Ishikawa (cell line): Measurements from ENCODE around the gene FSTL4.

Experiments used
- USF1 ChIP-seq: IDR thresholded peaks from 2 replicates; pipeline ENCODE4 v1.6.1; 2012
- TF ChIP-seq, protein P1 (sequence below): IDR thresholded peaks from 2 replicates; pipeline ENCODE4 v1.6.1; 2012; ENCODE audit warnings: low read depth, mild to moderate bottlenecking
- TF ChIP-seq, protein P2 (sequence below): IDR thresholded peaks from 2 replicates; pipeline ENCODE4 v1.6.1; 2012

DNA sequence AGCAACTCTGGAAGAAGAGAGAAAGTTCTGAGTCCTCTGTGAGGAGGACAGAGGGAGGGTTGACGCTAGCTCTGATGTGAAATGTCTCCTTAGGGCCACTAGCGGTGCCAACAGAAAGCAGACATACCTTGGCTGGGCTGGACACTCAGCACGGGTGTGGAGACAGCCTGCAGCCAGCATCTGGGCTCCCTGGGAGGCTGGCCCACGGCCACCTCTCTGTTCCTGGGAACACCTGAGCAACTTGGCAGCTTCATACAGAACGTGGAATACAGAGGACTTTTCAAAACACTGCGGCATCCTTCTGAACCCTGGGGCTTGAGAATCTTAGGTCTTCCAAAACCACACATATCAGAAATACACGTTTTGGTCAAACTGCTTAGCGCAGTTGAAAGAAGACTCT is 269.1 kb downstream of the FSTL4 start:
- no peak for TF ChIP-seq USF1
- TF ChIP-seq, protein P1, sequence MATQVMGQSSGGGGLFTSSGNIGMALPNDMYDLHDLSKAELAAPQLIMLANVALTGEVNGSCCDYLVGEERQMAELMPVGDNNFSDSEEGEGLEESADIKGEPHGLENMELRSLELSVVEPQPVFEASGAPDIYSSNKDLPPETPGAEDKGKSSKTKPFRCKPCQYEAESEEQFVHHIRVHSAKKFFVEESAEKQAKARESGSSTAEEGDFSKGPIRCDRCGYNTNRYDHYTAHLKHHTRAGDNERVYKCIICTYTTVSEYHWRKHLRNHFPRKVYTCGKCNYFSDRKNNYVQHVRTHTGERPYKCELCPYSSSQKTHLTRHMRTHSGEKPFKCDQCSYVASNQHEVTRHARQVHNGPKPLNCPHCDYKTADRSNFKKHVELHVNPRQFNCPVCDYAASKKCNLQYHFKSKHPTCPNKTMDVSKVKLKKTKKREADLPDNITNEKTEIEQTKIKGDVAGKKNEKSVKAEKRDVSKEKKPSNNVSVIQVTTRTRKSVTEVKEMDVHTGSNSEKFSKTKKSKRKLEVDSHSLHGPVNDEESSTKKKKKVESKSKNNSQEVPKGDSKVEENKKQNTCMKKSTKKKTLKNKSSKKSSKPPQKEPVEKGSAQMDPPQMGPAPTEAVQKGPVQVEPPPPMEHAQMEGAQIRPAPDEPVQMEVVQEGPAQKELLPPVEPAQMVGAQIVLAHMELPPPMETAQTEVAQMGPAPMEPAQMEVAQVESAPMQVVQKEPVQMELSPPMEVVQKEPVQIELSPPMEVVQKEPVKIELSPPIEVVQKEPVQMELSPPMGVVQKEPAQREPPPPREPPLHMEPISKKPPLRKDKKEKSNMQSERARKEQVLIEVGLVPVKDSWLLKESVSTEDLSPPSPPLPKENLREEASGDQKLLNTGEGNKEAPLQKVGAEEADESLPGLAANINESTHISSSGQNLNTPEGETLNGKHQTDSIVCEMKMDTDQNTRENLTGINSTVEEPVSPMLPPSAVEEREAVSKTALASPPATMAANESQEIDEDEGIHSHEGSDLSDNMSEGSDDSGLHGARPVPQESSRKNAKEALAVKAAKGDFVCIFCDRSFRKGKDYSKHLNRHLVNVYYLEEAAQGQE: no peak
- TF ChIP-seq, protein P2, sequence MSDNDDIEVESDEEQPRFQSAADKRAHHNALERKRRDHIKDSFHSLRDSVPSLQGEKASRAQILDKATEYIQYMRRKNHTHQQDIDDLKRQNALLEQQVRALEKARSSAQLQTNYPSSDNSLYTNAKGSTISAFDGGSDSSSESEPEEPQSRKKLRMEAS: no peak
